HG02970 (cell line): ENCODE data around the gene CDC42EP3.
A peak's percentile ranks its signal among the peaks of the same experiment; 100 is the strongest.

Source experiments
- ATAC-seq: cut with Tn5 transposase; IDR thresholded peaks from one replicate; pipeline ENCODE4 v1.9.1; 2021; ENCODE audit warnings: mild to moderate bottlenecking, moderate library complexity, moderate number of reproducible peaks; ENCODE audit not compliant: unreplicated experiment, low FRiP score

CDC42EP3 gene

GRCh38 chr2:37637985-37638384, 33.5 kb downstream of the CDC42EP3 start:
- ATAC-seq, result no peak

DNA sequence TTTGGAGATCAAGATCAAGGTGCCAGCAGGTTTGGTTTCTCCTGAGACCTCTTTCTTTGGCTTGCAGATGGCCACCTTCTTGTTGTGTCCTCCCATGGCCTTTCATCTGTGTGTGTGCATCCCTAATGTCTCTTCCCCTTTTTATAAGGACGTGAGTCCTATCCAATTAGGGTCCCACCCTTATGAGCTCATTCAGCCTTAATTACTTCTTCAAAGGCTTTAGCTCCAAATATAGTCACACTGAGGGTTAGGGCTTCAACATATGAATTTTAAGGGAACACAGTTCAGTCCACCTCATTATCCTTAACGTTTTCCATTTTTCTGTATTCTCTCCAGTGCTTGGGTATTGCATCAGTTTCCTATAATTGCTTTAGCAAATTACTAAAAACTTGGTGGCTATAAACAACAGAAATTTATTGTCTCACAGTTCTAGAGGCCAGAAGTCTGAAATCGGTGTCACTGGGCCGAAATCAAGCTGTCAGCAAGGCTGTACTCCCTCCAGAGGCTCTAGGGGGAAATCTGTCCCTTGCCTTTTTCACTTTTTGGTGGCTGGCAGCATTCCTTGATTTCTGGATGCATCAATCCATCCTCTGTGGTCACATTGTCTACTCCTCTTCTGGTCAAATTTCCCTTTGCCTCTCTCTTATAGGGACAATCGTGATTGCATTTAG, 34.1 kb downstream of the CDC42EP3 start:
- ATAC-seq, result no peak

- no peak for ATAC-seq
Observed at GRCh38 chr2:37636381-37637066, 34.9 kb downstream of the CDC42EP3 start.

- peak; percentile 70 for ATAC-seq
Observed at GRCh38 chr2:37635504-37636380, 35.7 kb downstream of the CDC42EP3 start.

DNA sequence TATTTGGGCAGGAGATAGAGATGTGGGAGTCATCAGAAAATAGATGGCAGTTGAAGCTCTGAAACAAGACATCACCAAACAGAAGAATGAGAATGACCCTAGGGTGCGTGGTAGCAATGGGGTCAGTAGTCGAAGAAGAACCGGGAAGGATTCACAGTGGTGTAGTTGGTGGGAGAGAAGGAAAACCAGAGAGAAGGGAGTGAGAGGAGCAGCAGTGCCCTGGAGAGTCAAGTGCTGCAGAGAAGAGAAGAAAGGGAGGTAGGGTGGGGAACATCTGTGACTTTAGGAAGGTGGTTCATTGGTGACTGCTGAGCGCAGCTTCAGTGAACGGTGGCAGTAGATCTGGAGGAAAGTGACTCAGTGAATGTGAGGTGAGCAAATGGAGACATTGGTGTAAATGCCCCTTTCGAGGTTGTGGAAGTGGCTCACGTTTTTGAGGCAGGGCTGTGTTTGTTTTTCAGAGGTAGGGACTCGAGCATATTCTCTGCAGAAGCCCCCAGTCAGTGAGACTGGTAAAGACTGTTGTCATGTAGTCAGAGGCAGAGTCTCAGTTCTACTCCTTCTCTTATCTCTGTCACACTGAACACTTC, 36.4 kb downstream of the CDC42EP3 start:
- ATAC-seq, result peak; percentile 6

GRCh38 chr2:37633845-37634244, 37.6 kb downstream of the CDC42EP3 start:
- no peak for ATAC-seq

- no peak for ATAC-seq
Observed at GRCh38 chr2:37633234-37633633, 38.2 kb downstream of the CDC42EP3 start.

DNA sequence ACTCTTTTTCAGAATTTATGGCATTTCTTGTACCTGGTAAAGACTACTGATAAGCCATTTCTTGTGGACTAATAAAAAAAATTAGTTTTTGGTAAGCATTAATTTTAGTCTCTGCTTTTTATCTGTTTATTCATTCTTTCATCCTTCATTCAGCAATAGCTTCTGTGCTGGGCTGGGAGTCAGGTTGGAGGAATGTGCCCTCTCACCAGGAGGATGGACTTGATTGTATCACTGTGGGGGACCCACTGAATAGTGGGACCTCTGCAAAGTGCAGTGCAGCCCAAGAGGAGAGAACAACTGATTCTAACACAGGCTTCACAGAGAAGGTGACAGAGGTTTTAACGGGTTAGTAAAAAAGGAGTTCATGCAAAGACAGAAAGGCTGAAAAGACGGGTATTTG, 39.1 kb downstream of the CDC42EP3 start:
- no peak for ATAC-seq

GRCh38 chr2:37631698-37632097, 39.7 kb downstream of the CDC42EP3 start:
- ATAC-seq, result no peak

DNA sequence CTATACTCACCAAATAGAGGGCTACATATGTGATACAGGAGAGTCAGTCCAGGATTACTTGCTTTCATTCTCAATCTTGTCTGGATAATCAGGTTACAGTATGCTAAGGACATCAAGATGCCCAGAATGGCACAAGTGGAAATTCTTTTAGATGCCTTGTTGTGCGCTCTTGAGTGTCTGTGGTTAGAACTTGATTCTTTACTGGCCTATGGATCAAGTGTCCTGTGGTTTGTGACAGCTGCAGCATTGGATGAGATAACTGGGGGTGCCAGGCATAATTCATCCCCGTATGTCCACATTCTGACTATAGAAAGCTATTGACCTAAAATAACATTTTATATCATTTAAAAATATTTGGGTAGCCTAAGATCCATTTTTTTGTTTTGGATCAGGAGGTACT, 40.1 kb downstream of the CDC42EP3 start:
- ATAC-seq, result no peak

GRCh38 chr2:37630776-37631175, 40.7 kb downstream of the CDC42EP3 start:
- ATAC-seq, result no peak

DNA sequence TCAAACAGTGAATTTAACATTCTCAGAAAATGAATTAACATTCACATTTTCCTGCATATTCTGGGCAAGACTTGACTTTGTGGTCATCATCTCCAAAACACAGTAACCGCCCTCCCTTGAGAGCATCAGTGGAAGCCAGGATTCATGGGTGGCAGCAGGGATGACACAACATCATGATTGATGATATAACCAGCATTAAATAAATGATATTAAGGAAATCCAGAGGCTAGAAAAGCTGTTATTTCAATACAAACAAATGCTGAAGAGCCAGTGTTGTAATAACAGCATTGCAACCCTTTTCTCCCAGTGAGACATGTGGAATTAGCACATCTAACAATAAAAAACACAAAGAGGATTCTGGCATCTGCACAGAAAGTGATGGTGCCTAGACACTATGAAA, 41.1 kb downstream of the CDC42EP3 start:
- ATAC-seq, result no peak

- ATAC-seq, result no peak
Observed at GRCh38 chr2:37629529-37629928, 41.9 kb downstream of the CDC42EP3 start.

DNA sequence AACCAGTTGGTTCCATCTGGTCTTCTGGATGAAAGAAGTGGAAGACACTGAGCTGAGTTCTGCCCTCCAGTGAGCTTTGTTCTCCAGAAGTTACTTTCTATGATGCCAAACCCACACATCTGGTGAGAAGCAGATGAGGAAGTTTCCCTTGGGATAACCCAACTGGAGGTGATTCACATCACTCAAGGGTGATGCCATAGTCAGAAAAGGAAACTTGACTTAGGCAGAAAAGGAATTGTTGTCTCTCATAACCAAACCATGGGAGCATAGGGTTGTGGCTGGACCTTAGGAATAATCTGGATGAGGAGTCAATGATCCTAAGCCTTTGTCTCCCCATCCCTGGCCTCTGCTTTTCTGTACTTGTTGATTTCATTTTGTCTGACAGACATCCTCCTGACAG, 43.7 kb downstream of the CDC42EP3 start:
- ATAC-seq, result no peak

DNA sequence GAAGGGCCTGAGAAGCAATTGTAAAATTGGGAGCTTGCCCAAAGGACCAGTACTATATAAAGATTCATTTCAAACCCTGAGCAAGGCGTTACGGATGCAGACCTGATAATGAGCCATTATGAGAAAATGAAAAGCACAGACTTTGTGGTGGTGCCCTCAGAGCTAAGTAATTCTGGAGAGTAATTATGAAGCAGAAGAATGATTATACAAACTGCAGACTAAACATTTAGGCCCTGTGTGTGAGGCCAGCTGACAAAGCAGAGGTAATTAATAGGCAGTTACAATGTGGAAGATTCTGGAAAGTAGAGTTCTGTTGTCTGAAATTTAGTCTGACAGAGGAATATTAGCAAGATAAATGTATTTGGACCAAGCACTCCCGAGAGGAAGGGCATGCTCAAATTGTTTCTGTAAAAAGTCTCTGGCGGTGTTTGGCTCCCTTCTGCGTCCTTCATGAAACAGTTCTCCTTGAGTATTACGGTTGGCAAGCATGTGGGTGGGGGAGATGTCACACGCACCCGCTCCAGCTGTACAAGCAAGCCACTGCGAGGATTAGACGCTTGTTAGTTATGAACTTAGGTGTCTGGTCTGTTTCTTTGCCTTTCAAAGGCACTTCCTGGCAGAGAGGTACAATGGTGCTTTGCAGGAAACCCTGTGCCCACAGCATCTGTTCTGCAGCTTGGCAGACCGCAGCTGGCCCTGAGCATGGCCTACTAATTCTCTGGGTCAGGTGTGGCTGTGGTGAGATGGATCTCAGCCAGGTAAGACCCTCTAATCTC, 45.5 kb downstream of the CDC42EP3 start:
- ATAC-seq, result no peak

- no peak for ATAC-seq
Observed at GRCh38 chr2:37625156-37625555, 46.3 kb downstream of the CDC42EP3 start.

DNA sequence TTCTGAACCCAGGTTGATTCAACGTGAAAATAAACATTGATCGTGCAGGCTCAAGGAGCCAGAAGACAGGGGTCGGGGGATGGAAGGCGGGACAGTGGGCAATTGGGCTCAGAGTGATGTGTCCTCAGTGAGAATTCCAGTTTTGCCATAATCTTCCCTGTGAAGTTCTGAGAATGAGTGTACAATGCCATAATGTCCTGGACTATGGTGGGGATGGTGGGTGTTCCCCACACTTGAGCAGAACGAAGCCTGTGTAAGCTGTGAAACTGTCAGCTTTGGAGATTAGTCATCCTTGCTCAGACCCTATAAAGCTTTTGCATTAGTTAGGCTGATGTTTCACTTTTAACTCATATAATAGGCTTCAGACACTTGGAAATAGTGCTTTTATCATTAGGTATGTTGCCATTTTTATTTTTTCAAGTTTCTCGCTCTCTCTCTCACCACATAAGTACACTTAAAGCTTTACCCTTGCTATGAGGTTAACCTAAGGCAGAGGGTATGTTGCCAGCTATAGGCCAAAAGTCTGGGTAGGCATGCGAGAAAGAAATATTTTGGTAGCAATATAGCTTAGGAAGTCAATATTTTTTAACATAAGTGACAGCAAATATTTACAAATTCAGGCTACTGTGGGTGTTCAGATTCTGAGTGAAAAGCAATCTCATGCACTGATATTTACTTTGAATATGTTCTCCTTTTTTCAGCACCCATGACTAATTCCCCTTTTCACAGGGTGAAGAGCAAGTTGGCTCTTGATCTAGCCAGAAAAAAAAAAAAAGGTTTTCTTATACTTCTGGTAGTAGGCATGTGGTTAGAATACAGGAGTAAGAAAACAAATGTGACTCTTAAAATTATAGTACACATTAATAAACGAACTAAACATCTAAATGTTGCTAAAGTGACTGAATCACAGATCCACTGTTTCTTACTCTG, 47.2 kb downstream of the CDC42EP3 start:
- ATAC-seq, result peak; percentile 70

DNA sequence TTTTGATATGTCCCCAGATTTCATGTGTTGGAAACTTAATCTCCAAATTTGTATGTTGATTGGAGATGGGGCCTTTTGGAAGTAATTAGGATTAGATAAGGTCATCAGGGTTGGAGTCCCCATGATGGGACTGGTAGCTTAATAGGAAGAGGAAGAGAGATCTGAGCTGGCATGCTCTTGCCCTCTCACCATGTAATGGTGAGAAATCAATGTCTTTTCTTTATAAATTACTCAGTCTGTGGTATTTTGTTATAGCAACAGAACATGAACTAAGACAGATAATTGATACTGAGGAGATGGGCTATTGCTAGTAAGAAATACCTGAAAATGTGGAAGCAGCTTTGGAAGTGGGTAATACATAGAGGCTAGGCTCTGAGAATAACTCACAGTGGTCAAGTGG, 48.0 kb downstream of the CDC42EP3 start:
- no peak for ATAC-seq

GRCh38 chr2:37622450-37623100, 48.9 kb downstream of the CDC42EP3 start:
- no peak for ATAC-seq
